Neuronal stem cell (in vitro differentiated cells): ENCODE results near the gene AXIN2.

Source experiments
- DNase-seq: peaks from one replicate; pipeline ENCODE4 v3.0.0-alpha.2; 2013; ENCODE audit warnings: low spot score
- H2AFZ ChIP-seq: one replicate; pipeline ENCODE4 v1.6.1; 2013; ENCODE audit warnings: mild to moderate bottlenecking, low read length, inconsistent platforms
- H2AK5ac ChIP-seq: 2 replicates; pipeline ENCODE4 v1.6.1; 2013; ENCODE audit warnings: low read depth, mild to moderate bottlenecking, inconsistent platforms, low read length, moderate library complexity, mixed read lengths
- H2BK120ac ChIP-seq: 2 replicates; pipeline ENCODE4 v1.6.1; 2013; ENCODE audit warnings: low read depth, mild to moderate bottlenecking, inconsistent platforms, low read length, moderate library complexity, mixed read lengths
- H2BK12ac ChIP-seq: one replicate; pipeline ENCODE4 v1.6.1; 2013; ENCODE audit warnings: low read length, inconsistent platforms
- H2BK15ac ChIP-seq: 2 replicates; pipeline ENCODE4 v1.6.1; 2013; ENCODE audit warnings: mild to moderate bottlenecking, low read length, inconsistent platforms, mixed read lengths
- H2BK5ac ChIP-seq: one replicate; pipeline ENCODE4 v1.6.1; 2013; ENCODE audit warnings: inconsistent platforms, mild to moderate bottlenecking, low read length, moderate library complexity
- H3K14ac ChIP-seq: one replicate; pipeline ENCODE4 v1.6.1; 2013; ENCODE audit warnings: low read length, inconsistent platforms
- H3K18ac ChIP-seq: 2 replicates; pipeline ENCODE4 v1.6.1; 2013; ENCODE audit warnings: low read length, inconsistent platforms
- H3K23ac ChIP-seq: 2 replicates; pipeline ENCODE4 v1.6.1; 2013; ENCODE audit warnings: low read depth, mild to moderate bottlenecking, mixed read lengths, low read length, inconsistent platforms; ENCODE audit not compliant: poor library complexity
- H3K27ac ChIP-seq: replicated peaks from 3 replicates; pipeline ENCODE4 v1.5.1; 2013; ENCODE audit warnings: low read length, inconsistent platforms
- H3K27me3 ChIP-seq, 3 experiments: 2 replicates each; pipeline ENCODE4 v1.6.1; 2013; ENCODE audit warnings: low read length in 3 of 3, mild to moderate bottlenecking in 2 of 3, inconsistent platforms in 1 of 3, low read depth in 1 of 3, mixed read lengths in 1 of 3, moderate library complexity in 1 of 3; ENCODE audit not compliant: control insufficient read depth in 3 of 3, insufficient read depth in 3 of 3
- H3K36me3 ChIP-seq, 2 donors: replicated peaks in 1 of 2; 2 replicates each; pipeline ENCODE4 v1.6.1; 2013; ENCODE audit warnings: low read length in 2 of 2; ENCODE audit not compliant: control insufficient read depth in 2 of 2, insufficient read depth in 2 of 2
- H3K4ac ChIP-seq: 2 replicates; pipeline ENCODE4 v1.6.1; 2013; ENCODE audit warnings: inconsistent platforms, mild to moderate bottlenecking, low read length, moderate library complexity
- H3K4me1 ChIP-seq, 2 donors: 1 replicate in 1 of 2; 2 replicates in 1 of 2; pipeline ENCODE4 v1.6.1; 2013; ENCODE audit warnings: low read length in 2 of 2, low read depth in 1 of 2; ENCODE audit not compliant: control insufficient read depth in 2 of 2, insufficient read depth in 1 of 2
- H3K4me2 ChIP-seq: one replicate; pipeline ENCODE4 v1.6.1; 2013; ENCODE audit warnings: mild to moderate bottlenecking, low read length, inconsistent platforms; ENCODE audit not compliant: insufficient read depth, poor library complexity, severe bottlenecking
- H3K4me3 ChIP-seq, 2 donors: 2 replicates each; pipeline ENCODE4 v1.5.1; 2013; ENCODE audit warnings: low read length in 2 of 2, mild to moderate bottlenecking in 2 of 2, inconsistent platforms in 1 of 2, moderate library complexity in 1 of 2
- H3K79me1 ChIP-seq: one replicate; pipeline ENCODE4 v1.6.1; 2013; ENCODE audit warnings: low read depth, mild to moderate bottlenecking, inconsistent platforms, low read length, moderate library complexity
- H3K9ac ChIP-seq: one replicate; pipeline ENCODE4 v1.6.1; 2013; ENCODE audit warnings: mild to moderate bottlenecking, low read depth, low read length, inconsistent platforms; ENCODE audit not compliant: poor library complexity
- H3K9me3 ChIP-seq, 2 donors: replicated peaks in 1 of 2; 2 replicates each; pipeline versions ENCODE3 to v1.6.1; 2013; ENCODE audit warnings: low read length in 2 of 2, mild to moderate bottlenecking in 2 of 2, inconsistent platforms in 1 of 2, low read depth in 1 of 2, mixed read lengths in 1 of 2, moderate library complexity in 1 of 2; ENCODE audit not compliant: control insufficient read depth in 2 of 2, insufficient read depth in 1 of 2
- H4K8ac ChIP-seq: one replicate; pipeline ENCODE4 v1.6.1; 2013; ENCODE audit warnings: low read depth, mild to moderate bottlenecking, inconsistent platforms, low read length, moderate library complexity
- H4K91ac ChIP-seq: one replicate; pipeline ENCODE4 v1.6.1; 2013; ENCODE audit warnings: low read length, low read depth, mild to moderate bottlenecking, inconsistent platforms; ENCODE audit not compliant: poor library complexity
- WGBS, 2 donors: extraction: QIAGEN DNeasy Blood & Tissue Kit; methylation state at CpG; one replicate each; pipeline ENCODE4 v1.1.7; 2013; ENCODE audit warnings: missing lambda C conversion rate in 2 of 2, mixed read lengths in 1 of 2; ENCODE audit not compliant: insufficient read length in 2 of 2, insufficient replicate concordance in 1 of 2; ENCODE audit errors: extremely low coverage in 2 of 2; 5-methylcytosine and 5-hydroxymethylcytosine counted together

AXIN2 gene

DNA sequence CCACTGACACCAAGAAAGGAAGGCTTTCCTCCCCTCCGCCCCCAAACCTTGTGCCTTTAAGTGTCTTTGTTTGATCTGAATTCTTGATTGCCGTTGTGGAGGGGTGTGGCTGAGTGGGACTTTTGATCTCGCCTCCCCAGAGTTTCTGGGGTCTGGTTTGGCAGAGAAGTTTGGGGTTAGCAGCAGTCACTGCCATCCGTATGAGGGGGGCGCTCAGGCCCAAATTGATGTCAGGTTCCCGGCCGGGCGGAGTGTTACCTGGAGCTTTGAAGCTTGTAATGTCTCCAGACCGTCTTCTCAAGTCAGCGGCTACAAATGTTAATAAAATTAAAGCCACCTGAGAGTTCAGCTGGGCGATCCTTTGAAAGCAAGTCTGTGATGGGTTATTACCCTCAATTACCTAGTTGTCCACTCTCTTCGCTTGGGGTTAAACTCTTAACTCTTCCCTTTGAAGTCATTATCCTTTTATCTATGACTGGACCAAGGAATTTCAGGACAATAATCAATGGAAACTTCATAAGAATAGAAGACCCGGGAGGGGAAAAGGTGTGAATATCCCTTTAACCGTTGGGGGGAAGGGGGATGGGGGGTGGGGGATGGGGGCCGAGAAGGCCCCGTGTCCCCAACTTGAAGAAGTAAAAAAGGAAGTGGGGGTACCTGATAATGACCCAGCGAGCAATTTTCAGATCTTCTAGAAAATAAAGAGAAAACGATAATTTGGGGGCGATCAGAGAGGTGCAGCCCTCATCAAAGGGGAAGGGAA, 31.8 kb upstream of the AXIN2 start:
- Histone ChIP-seq H3K23ac (no peak overlapping the region), H4K8ac (no peak overlapping the region), H2AFZ (no peak overlapping the region), H2AK5ac (no peak overlapping the region), H2BK12ac (no peak overlapping the region), H3K9me3 (peaks cover 0 to 2% of the 10 kb centered on the region in 2 donors), H3K36me3 (no peaks in the 10 kb centered on the region), H3K4me3 (no peak overlapping the region), H2BK15ac (no peak overlapping the region), H3K27ac (no peak overlapping the region), H3K4ac (no peak overlapping the region), H3K4me2 (no peak overlapping the region), H2BK120ac (no peak overlapping the region), H3K9ac (no peak overlapping the region), H4K91ac (no peak overlapping the region), H3K18ac (no peak overlapping the region), H2BK5ac (no peak overlapping the region), H3K79me1 (no peaks in the 10 kb centered on the region), H3K4me1 (peaks cover 11 to 15% of the 10 kb centered on the region in 2 donors), H3K27me3 (peaks cover 0 to 19% (median 0%) of the 10 kb centered on the region in 3 experiments), H3K14ac (no peak overlapping the region)
- no CpG with 5 or more reads among the region's 19 CpGs for WGBS, 2 donors
- DNase-seq, result no peak

DNA sequence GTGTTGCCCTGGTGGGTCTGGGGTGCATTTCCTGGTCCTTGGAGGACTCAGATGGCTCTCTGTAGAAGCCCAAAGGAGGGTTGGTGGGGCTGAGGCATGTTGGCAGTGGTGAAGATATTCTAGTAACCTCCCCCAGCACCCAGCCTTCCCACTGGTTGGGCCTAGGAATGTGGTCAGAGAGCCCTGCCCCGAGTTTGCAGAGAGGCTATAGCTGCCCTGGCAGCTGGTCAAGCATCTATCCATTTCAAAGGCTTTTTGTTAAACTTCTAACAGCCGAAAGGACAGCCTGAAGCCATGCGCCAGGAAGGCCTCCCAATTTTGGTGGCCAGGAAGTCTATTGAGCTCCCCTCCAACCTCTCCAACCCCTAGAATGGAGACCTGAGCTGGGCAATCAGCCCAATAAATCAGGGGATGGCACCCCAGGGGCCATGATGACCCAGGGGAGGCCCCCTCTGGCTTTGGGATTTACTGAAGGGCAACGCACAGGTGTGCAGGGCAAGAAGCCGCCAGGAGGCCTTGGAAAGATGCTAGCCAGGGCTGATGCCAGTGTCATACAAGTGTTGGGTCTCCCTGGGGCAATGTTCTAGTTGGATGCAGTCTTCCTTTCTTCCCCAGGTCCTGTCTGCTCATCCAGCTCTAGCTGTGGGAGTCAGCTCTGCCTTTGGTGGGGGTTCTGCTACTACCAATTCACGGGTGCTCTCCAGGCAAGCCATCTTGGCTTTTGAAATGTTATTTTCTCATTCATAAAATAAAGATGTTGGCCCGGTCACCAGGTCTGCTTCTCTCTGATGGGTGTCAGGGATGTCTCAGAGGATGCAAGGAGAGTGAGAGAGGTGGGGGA, 30.9 kb upstream of the AXIN2 start:
- no peak overlapping the region for H2BK15ac ChIP-seq
- peak overlapping the region; percentile 35 for H3K18ac ChIP-seq
- H2AK5ac ChIP-seq, result peak overlapping the region; percentile 36
- peaks cover 0 to 2% of the 10 kb centered on the region in 2 donors for H3K9me3 ChIP-seq
- no peak overlapping the region for H3K4me3 ChIP-seq
- H3K79me1 ChIP-seq, result no peaks in the 10 kb centered on the region
- no peaks in the 10 kb centered on the region for H3K36me3 ChIP-seq
- peaks cover 11 to 15% of the 10 kb centered on the region in 2 donors for H3K4me1 ChIP-seq
- H3K9ac ChIP-seq, result no peak overlapping the region
- H3K14ac ChIP-seq, result no peak overlapping the region
- H2BK120ac ChIP-seq, result peak overlapping the region; percentile 43
- DNase-seq, result no peak
- no peak overlapping the region for H4K8ac ChIP-seq
- H3K4me2 ChIP-seq, result no peak overlapping the region
- no peak overlapping the region for H3K27ac ChIP-seq
- no peak overlapping the region for H2BK12ac ChIP-seq
- H2AFZ ChIP-seq, result no peak overlapping the region
- no peak overlapping the region for H3K23ac ChIP-seq
- H2BK5ac ChIP-seq, result no peak overlapping the region
- H3K27me3 ChIP-seq, result peaks cover 0 to 19% (median 0%) of the 10 kb centered on the region in 3 experiments
- no peak overlapping the region for H4K91ac ChIP-seq
- H3K4ac ChIP-seq, result no peak overlapping the region
- WGBS, 2 donors, result no CpG with 5 or more reads among the region's 7 CpGs

DNA sequence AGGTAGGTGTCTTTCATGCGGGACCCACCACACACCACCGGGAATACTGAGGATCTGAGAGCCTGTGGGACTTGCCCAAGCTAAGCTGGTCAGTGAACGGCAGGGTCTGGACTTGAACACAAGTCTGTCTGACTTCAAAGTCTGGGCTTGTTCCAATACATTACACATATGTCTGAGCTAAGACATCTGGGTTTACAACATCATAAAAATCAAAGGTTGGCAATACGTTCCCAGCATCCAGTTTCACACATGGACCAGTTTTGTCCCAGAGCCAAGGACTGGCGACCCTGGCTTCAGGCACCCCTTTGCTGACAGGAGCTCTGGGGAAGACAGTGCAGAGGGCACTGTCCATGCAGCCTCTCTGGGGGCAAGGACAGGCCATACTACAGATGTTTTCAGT, 27.9 kb upstream of the AXIN2 start:
- Histone ChIP-seq H2AK5ac (no peak overlapping the region), H3K4ac (no peak overlapping the region), H3K9ac (peak overlapping the region; percentile 34), H3K9me3 (peaks cover 0 to 4% of the 10 kb centered on the region in 2 donors), H3K4me3 (no peak overlapping the region), H2BK5ac (no peak overlapping the region), H3K18ac (no peak overlapping the region), H3K4me2 (no peak overlapping the region), H3K14ac (no peak overlapping the region), H4K8ac (no peak overlapping the region), H3K27ac (no peak overlapping the region), H3K4me1 (peaks cover 6 to 18% of the 10 kb centered on the region in 2 donors), H3K23ac (no peak overlapping the region), H3K36me3 (no peaks in the 10 kb centered on the region), H2BK12ac (no peak overlapping the region), H4K91ac (no peak overlapping the region), H2AFZ (no peak overlapping the region), H3K27me3 (peaks cover 0 to 13% (median 0%) of the 10 kb centered on the region in 3 experiments), H2BK15ac (no peak overlapping the region), H3K79me1 (no peaks in the 10 kb centered on the region), H2BK120ac (no peak overlapping the region)
- no CpG with 5 or more reads among the region's 5 CpGs for WGBS, 2 donors
- no peak for DNase-seq
